Measurements from ENCODE around the gene P2RX1.

P2RX1 gene

DNA sequence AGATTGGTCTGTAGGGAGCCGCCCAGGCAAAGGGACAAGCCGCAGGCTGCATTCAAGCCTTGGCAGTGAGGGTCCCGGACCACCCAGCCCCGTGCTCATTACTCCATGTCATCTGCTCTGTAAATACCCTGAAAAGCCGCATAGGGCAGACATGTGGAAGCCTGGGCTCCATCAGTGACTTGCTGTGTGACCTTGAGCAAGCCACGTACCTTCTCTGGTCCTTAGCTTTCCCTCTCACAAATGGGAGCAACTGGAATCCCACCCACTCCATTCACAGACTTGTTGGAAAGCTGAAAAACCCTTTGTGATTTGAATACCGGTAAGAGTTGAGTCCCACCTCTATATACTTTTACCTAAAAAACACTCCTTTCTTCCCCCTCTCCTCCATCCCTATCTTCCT is 35.3 kb downstream of the P2RX1 start:
- H3K9me2 ChIP-seq (replicated peaks; ENCODE audit: insufficient read depth, low read length) = no peaks in the 10 kb centered on the region
- no peak overlapping the region for H3K27ac ChIP-seq (ENCODE audit: low read length)
- H3K9ac ChIP-seq (ENCODE audit: low read length) = no peak overlapping the region
- H3F3A ChIP-seq (ENCODE audit: insufficient read depth, low read length) = no peaks in the 10 kb centered on the region
- no peaks in the 10 kb centered on the region for H4K20me1 ChIP-seq (ENCODE audit: insufficient read depth, low read length)
- no peak overlapping the region for H3K4me2 ChIP-seq (ENCODE audit: low read depth, low read length)
- no peak overlapping the region for H2AFZ ChIP-seq (ENCODE audit: low read length)
- H3K79me2 ChIP-seq (ENCODE audit: low read length) = no peaks in the 10 kb centered on the region
- no peaks in the 10 kb centered on the region for H3K36me3 ChIP-seq (replicated peaks; ENCODE audit: insufficient read depth, low read length)
- no peak for DNase-seq
- TF ChIP-seq EZH2 (optimal IDR thresholded peaks at IDR 0.05; ENCODE audit: low read depth, low read length) (no peak), CTCF (IDR thresholded peaks at IDR 0.05; ENCODE audit: low read length) (no peak)
- H3K4me1 ChIP-seq (ENCODE audit: low read length) = no peaks in the 10 kb centered on the region
- H3K9me3 ChIP-seq (replicated peaks; ENCODE audit: insufficient read depth, low read length) = no peaks in the 10 kb centered on the region
- H3K4me3 ChIP-seq (ENCODE audit: low read length) = no peak overlapping the region
- H3K27me3 ChIP-seq (replicated peaks; ENCODE audit: insufficient read depth, low read length) = no peaks in the 10 kb centered on the region

GRCh38 chr17:3879591-3880417 is 36.5 kb downstream of the P2RX1 start:
- Histone ChIP-seq H3K9ac (ENCODE audit: low read length) (no peak overlapping the region), H3K4me2 (ENCODE audit: low read depth, low read length) (no peak overlapping the region), H3K27me3 (replicated peaks; ENCODE audit: insufficient read depth, low read length) (no peaks in the 10 kb centered on the region), H3K4me3 (ENCODE audit: low read length) (no peak overlapping the region), H3K79me2 (ENCODE audit: low read length) (no peaks in the 10 kb centered on the region), H3K27ac (ENCODE audit: low read length) (no peak overlapping the region), H3K4me1 (ENCODE audit: low read length) (no peaks in the 10 kb centered on the region), H3F3A (ENCODE audit: insufficient read depth, low read length) (no peaks in the 10 kb centered on the region), H3K9me3 (replicated peaks; ENCODE audit: insufficient read depth, low read length) (no peaks in the 10 kb centered on the region), H3K36me3 (replicated peaks; ENCODE audit: insufficient read depth, low read length) (no peaks in the 10 kb centered on the region), H3K9me2 (replicated peaks; ENCODE audit: insufficient read depth, low read length) (no peaks in the 10 kb centered on the region), H2AFZ (ENCODE audit: low read length) (no peak overlapping the region), H4K20me1 (ENCODE audit: insufficient read depth, low read length) (no peaks in the 10 kb centered on the region)
- no peak for TF ChIP-seq CTCF (IDR thresholded peaks at IDR 0.05; ENCODE audit: low read length)
- TF ChIP-seq EZH2phosphoT487 (IDR thresholded peaks at IDR 0.05; ENCODE audit: low read length) = no peak
- DNase-seq = no peak

GRCh38 chr17:3879186-3879585 is 37.1 kb downstream of the P2RX1 start:
- H3K9me3 ChIP-seq (replicated peaks; ENCODE audit: insufficient read depth, low read length) = no peaks in the 10 kb centered on the region
- no peak overlapping the region for H3K9ac ChIP-seq (ENCODE audit: low read length)
- no peak for DNase-seq

More at GRCh38 chr17:3879186-3879585, 37.1 kb downstream of the P2RX1 start:
- Histone ChIP-seq H2AFZ (ENCODE audit: low read length) (no peak overlapping the region), H3K4me2 (ENCODE audit: low read depth, low read length) (no peak overlapping the region), H3K4me3 (ENCODE audit: low read length) (no peak overlapping the region), H3F3A (ENCODE audit: insufficient read depth, low read length) (no peaks in the 10 kb centered on the region), H3K27ac (ENCODE audit: low read length) (no peak overlapping the region), H4K20me1 (ENCODE audit: insufficient read depth, low read length) (no peaks in the 10 kb centered on the region), H3K79me2 (ENCODE audit: low read length) (no peaks in the 10 kb centered on the region), H3K27me3 (replicated peaks; ENCODE audit: insufficient read depth, low read length) (no peaks in the 10 kb centered on the region), H3K9me2 (replicated peaks; ENCODE audit: insufficient read depth, low read length) (no peaks in the 10 kb centered on the region), H3K36me3 (replicated peaks; ENCODE audit: insufficient read depth, low read length) (no peaks in the 10 kb centered on the region), H3K4me1 (ENCODE audit: low read length) (no peaks in the 10 kb centered on the region)
- TF ChIP-seq EZH2 (optimal IDR thresholded peaks at IDR 0.05; ENCODE audit: low read depth, low read length) = no peak
- no peak for TF ChIP-seq CTCF (IDR thresholded peaks at IDR 0.05; ENCODE audit: low read length)
- TF ChIP-seq EZH2phosphoT487 (IDR thresholded peaks at IDR 0.05; ENCODE audit: low read length) = no peak

All from MM.1S (cell line).